ENCODE results near the gene IRF2BP2.

DNA sequence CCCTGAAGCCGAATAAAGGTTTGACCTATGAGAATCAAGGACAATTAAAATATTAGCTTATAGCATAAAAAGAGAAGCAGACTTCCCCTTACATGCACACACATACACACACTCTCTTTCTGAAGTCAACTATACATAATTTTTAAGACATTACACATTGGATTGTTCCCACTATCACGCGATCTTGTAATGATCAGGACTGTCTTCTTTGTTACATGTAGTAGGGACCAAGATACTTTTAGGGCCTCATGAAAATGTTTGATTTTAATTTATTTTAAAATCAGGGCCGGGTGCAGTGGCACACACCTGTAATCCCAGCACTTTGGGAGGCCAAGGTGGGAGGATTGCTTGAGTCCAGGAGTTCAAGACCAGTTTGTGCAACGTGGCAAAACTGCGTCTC is 16.4 kb upstream of the IRF2BP2 start:
- TF ChIP-seq FOXM1 (IDR thresholded peaks at IDR 0.05; ENCODE audit: borderline replicate concordance, low read depth): no peak
- no peak for TF ChIP-seq TCF12 (IDR thresholded peaks at IDR 0.05; ENCODE audit: low read depth)
- TF ChIP-seq YY1 (IDR thresholded peaks at IDR 0.05; ENCODE audit: low read depth): no peak
- TF ChIP-seq CEBPB (IDR thresholded peaks at IDR 0.05): no peak
- no peak for TF ChIP-seq RAD21 (IDR thresholded peaks at IDR 0.05; ENCODE audit: low read depth)
